SK-MEL-5 (cell line): ENCODE results near the gene FANCI. TPM values are rescaled to one million over a fixed set of nuclear protein-coding genes. Genes with fewer than 3 reads are reported as not detected.

ENCODE experiments used
- DNase-seq: peaks from one replicate; pipeline ENCODE4 v3.0.0-alpha.2; 2016; ENCODE audit warnings: low read depth, low spot score
- in situ Hi-C: cut with HindIII; loops from 2 replicates; pipeline ENCODE4 v1.10.0; 2016; ENCODE audit warnings: low sequenced_read_pairs, high pct_unique_total_duplicates, low pct_unique_long_range_greater_than_20kb
- total RNA-seq: library from RNA; depleted of rRNA; stranded (reverse); fragments of >200 nt; shearing (Covaris generic); gene quantifications from 2 replicates; pipeline ENCODE4 v1.2.3, GENCODE V29; 2014

FANCI gene
- total RNA-seq, 1 experiment from 2014 or later = 64.5 TPM

- in situ Hi-C loops = no loop called here
Measured at GRCh38 chr15:89340573-89340972, 96.8 kb downstream of the FANCI start.

GRCh38 chr15:89341316-89342005 lies 97.7 kb downstream of the FANCI start:
- in situ Hi-C loops = no loop called here
- DNase-seq = no peak

More at GRCh38 chr15:89340573-89340972, 96.8 kb downstream of the FANCI start:
- DNase-seq = no peak

GRCh38 chr15:89342840-89343239 lies 99.1 kb downstream of the FANCI start:
- DNase-seq = no peak
- in situ Hi-C loops = no loop called here

- no peak for DNase-seq
- in situ Hi-C loops = no loop called here
Measured at GRCh38 chr15:89345248-89345647, 101.5 kb downstream of the FANCI start.

GRCh38 chr15:89346516-89347231 lies 102.9 kb downstream of the FANCI start:
- DNase-seq = no peak
- in situ Hi-C loops = no loop called here

- DNase-seq = no peak
- in situ Hi-C loops = no loop called here
Measured at GRCh38 chr15:89349206-89349558, 105.4 kb downstream of the FANCI start.

- no peak for DNase-seq
- in situ Hi-C loops = no loop called here
Measured at GRCh38 chr15:89352476-89352875, 108.7 kb downstream of the FANCI start.

- DNase-seq = no peak
- in situ Hi-C loops = no loop called here
Measured at GRCh38 chr15:89353991-89354390, 110.2 kb downstream of the FANCI start.

GRCh38 chr15:89356634-89357298 lies 113.0 kb downstream of the FANCI start:
- in situ Hi-C loops = no loop called here
- DNase-seq = peak; percentile 48

- in situ Hi-C loops = no loop called here
- no peak for DNase-seq
Measured at GRCh38 chr15:89358435-89358754, 114.6 kb downstream of the FANCI start.

GRCh38 chr15:89358755-89359439 lies 115.1 kb downstream of the FANCI start:
- peak; percentile 72 for DNase-seq
- in situ Hi-C loops = no loop called here

- DNase-seq = no peak
- in situ Hi-C loops = no loop called here
Measured at GRCh38 chr15:89359471-89360293, 115.9 kb downstream of the FANCI start.

GRCh38 chr15:89360294-89360971 lies 116.7 kb downstream of the FANCI start:
- no peak for DNase-seq
- in situ Hi-C loops = no loop called here

- in situ Hi-C loops = no loop called here
- DNase-seq = peak; percentile 55
Measured at GRCh38 chr15:89361451-89362202, 117.8 kb downstream of the FANCI start.

GRCh38 chr15:89362203-89363101 lies 118.7 kb downstream of the FANCI start:
- in situ Hi-C loops = no loop called here
- no peak for DNase-seq

- in situ Hi-C loops = no loop called here
Measured at GRCh38 chr15:89363133-89363532, 119.4 kb downstream of the FANCI start.

More at GRCh38 chr15:89363133-89363532, 119.4 kb downstream of the FANCI start:
- no peak for DNase-seq
